Measurements from ENCODE around the gene PPP1CA. TPM values are rescaled to one million over a fixed set of nuclear protein-coding genes. Genes with fewer than 3 reads are reported as not detected.
A peak's percentile ranks its signal among the peaks of the same experiment; 100 is the strongest.

The PPP1CA gene
- total and polyA plus RNA-seq, 2 experiments from 2014 or later: 172 to 207 TPM

- Histone ChIP-seq H2AFZ (peak overlapping the region; percentile 78), H3K27me3 (replicated peaks; ENCODE audit: insufficient read depth) (no peaks in the 10 kb centered on the region), H3K4me3 (peak overlapping the region; percentile 78), H3K9me2 (ENCODE audit: insufficient read depth) (no peaks in the 10 kb centered on the region), H3K79me2 (ENCODE audit: insufficient read depth) (no peaks in the 10 kb centered on the region), H3K9me3 (ENCODE audit: low read depth) (no peaks in the 10 kb centered on the region), H3K4me1 (ENCODE audit: insufficient read depth) (no peaks in the 10 kb centered on the region), H3F3A (ENCODE audit: insufficient read depth) (no peaks in the 10 kb centered on the region), H3K4me2 (ENCODE audit: unreplicated experiment) (peak overlapping the region; percentile 77), H4K20me1 (ENCODE audit: insufficient read depth) (no peaks in the 10 kb centered on the region), H3K27ac (peak overlapping the region; percentile 36; the same call in 1 of the 2 replicates), H3K36me3 (ENCODE audit: low read depth) (no peaks in the 10 kb centered on the region), H3K9ac (peak overlapping the region; percentile 75)
- DNase-seq: peak; percentile 95
- no peak for TF ChIP-seq EZH2phosphoT487 (IDR thresholded peaks at IDR 0.05; ENCODE audit: insufficient read depth, low read depth)
- in situ Hi-C loops (cut with MboI): no loop called here
- WGBS, 2 experiments (ENCODE audit: low coverage in 1 of 2, low lambda C conversion rate in 2 of 2, missing lambda C conversion rate in 2 of 2): 1% methylated on average over 42 to 48 of the region's 97 CpGs
Observed at GRCh38 chr11:67420646-67421429, 19.2 kb upstream of the PPP1CA start.

GRCh38 chr11:67420147-67420645, 18.5 kb upstream of the PPP1CA start:
- 0 out of 2 replicates have a peak overlapping the region, but pooled peaks have one; percentile 36 for H3K27ac ChIP-seq
- H3K4me3 ChIP-seq: peak overlapping the region; percentile 78
- no peaks in the 10 kb centered on the region for H3K79me2 ChIP-seq (ENCODE audit: insufficient read depth)
- peak overlapping the region; percentile 77 for H3K4me2 ChIP-seq (ENCODE audit: unreplicated experiment)
- TF ChIP-seq EZH2 (IDR thresholded peaks at IDR 0.05; ENCODE audit: insufficient read depth, poor library complexity, severe bottlenecking): no peak
- no peak for TF ChIP-seq EZH2phosphoT487 (IDR thresholded peaks at IDR 0.05; ENCODE audit: insufficient read depth, low read depth)
- no peak for DNase-seq
- no peaks in the 10 kb centered on the region for H3K36me3 ChIP-seq (ENCODE audit: low read depth)
- H3K9ac ChIP-seq: peak overlapping the region; percentile 75
- no peaks in the 10 kb centered on the region for H3K27me3 ChIP-seq (replicated peaks; ENCODE audit: insufficient read depth)
- in situ Hi-C loops (cut with MboI): no loop called here
- WGBS, 2 experiments (ENCODE audit: low coverage in 1 of 2, low lambda C conversion rate in 2 of 2, missing lambda C conversion rate in 2 of 2): 40 to 59% methylated on average over 13 to 15 of the region's 15 CpGs
- no peaks in the 10 kb centered on the region for H3K9me2 ChIP-seq (ENCODE audit: insufficient read depth)
- H3K4me1 ChIP-seq (ENCODE audit: insufficient read depth): no peaks in the 10 kb centered on the region
- H4K20me1 ChIP-seq (ENCODE audit: insufficient read depth): no peaks in the 10 kb centered on the region
- peak overlapping the region; percentile 78 for H2AFZ ChIP-seq
- H3F3A ChIP-seq (ENCODE audit: insufficient read depth): no peaks in the 10 kb centered on the region
- H3K9me3 ChIP-seq (ENCODE audit: low read depth): no peaks in the 10 kb centered on the region

GRCh38 chr11:67419325-67420049, 17.8 kb upstream of the PPP1CA start:
- Histone ChIP-seq H3K4me2 (ENCODE audit: unreplicated experiment) (no peak overlapping the region), H3K9me3 (ENCODE audit: low read depth) (no peaks in the 10 kb centered on the region), H2AFZ (no peak overlapping the region), H3K4me1 (ENCODE audit: insufficient read depth) (no peaks in the 10 kb centered on the region), H3K4me3 (no peak overlapping the region), H3K9me2 (ENCODE audit: insufficient read depth) (no peaks in the 10 kb centered on the region), H3K27me3 (replicated peaks; ENCODE audit: insufficient read depth) (no peaks in the 10 kb centered on the region), H3K79me2 (ENCODE audit: insufficient read depth) (no peaks in the 10 kb centered on the region), H3K9ac (no peak overlapping the region), H3K27ac (no peak overlapping the region), H4K20me1 (ENCODE audit: insufficient read depth) (no peaks in the 10 kb centered on the region), H3K36me3 (ENCODE audit: low read depth) (no peaks in the 10 kb centered on the region), H3F3A (ENCODE audit: insufficient read depth) (no peaks in the 10 kb centered on the region)
- no peak for DNase-seq
- TF ChIP-seq EZH2 (IDR thresholded peaks at IDR 0.05; ENCODE audit: insufficient read depth, poor library complexity, severe bottlenecking) (no peak), EZH2phosphoT487 (IDR thresholded peaks at IDR 0.05; ENCODE audit: insufficient read depth, low read depth) (no peak)
- in situ Hi-C loops (cut with MboI): no loop called here
- WGBS, 2 experiments (ENCODE audit: low coverage in 1 of 2, low lambda C conversion rate in 2 of 2, missing lambda C conversion rate in 2 of 2): 85 to 93% methylated on average over 19 to 21 of the region's 21 CpGs

- H3K4me3 ChIP-seq: no peak overlapping the region
- no peaks in the 10 kb centered on the region for H3F3A ChIP-seq (ENCODE audit: insufficient read depth)
- H3K9me2 ChIP-seq (ENCODE audit: insufficient read depth): no peaks in the 10 kb centered on the region
- in situ Hi-C loops (cut with MboI): no loop called here
- no peak overlapping the region for H3K9ac ChIP-seq
- no peak overlapping the region for H3K4me2 ChIP-seq (ENCODE audit: unreplicated experiment)
- TF ChIP-seq EZH2 (IDR thresholded peaks at IDR 0.05; ENCODE audit: insufficient read depth, poor library complexity, severe bottlenecking) (no peak), EZH2phosphoT487 (IDR thresholded peaks at IDR 0.05; ENCODE audit: insufficient read depth, low read depth) (no peak)
- H4K20me1 ChIP-seq (ENCODE audit: insufficient read depth): no peaks in the 10 kb centered on the region
- no peaks in the 10 kb centered on the region for H3K79me2 ChIP-seq (ENCODE audit: insufficient read depth)
- no peak for DNase-seq
- 90 to 92% methylated on average over 24 to 25 of the region's 26 CpGs for WGBS, 2 experiments (ENCODE audit: low coverage in 1 of 2, low lambda C conversion rate in 2 of 2, missing lambda C conversion rate in 2 of 2)
- H2AFZ ChIP-seq: no peak overlapping the region
- no peaks in the 10 kb centered on the region for H3K4me1 ChIP-seq (ENCODE audit: insufficient read depth)
- no peaks in the 10 kb centered on the region for H3K9me3 ChIP-seq (ENCODE audit: low read depth)
- H3K36me3 ChIP-seq (ENCODE audit: low read depth): no peaks in the 10 kb centered on the region
- no peak overlapping the region for H3K27ac ChIP-seq
- no peaks in the 10 kb centered on the region for H3K27me3 ChIP-seq (replicated peaks; ENCODE audit: insufficient read depth)
Observed at GRCh38 chr11:67418476-67419281, 17.0 kb upstream of the PPP1CA start.
